WTC11 (cell line): ENCODE measurements around the gene C1QC.

Source experiments
- ATF3 ChIP-seq: sonication (generic); formaldehyde crosslinking; conservative IDR thresholded peaks from 2 replicates; pipeline ENCODE4 v1.8.1; 2022; ENCODE audit warnings: mild to moderate bottlenecking, missing genetic modification reagents
- CREB1 ChIP-seq: sonication (generic); formaldehyde crosslinking; IDR thresholded peaks from 2 replicates; pipeline ENCODE4 v1.8.0; 2023; ENCODE audit warnings: mild to moderate bottlenecking, missing genetic modification reagents
- CTCF ChIP-seq: fragments of 200-600 bp; IDR thresholded peaks from 2 replicates; pipeline ENCODE4 v1.8.0; 2022; ENCODE audit warnings: antibody characterized with exemption
- NR1H2 ChIP-seq: sonication (generic); formaldehyde crosslinking; IDR thresholded peaks from 2 replicates; pipeline ENCODE4 v1.9.0; 2021; ENCODE audit warnings: mild to moderate bottlenecking, moderate library complexity, missing genetic modification reagents
- USF2 ChIP-seq: sonication (generic); formaldehyde crosslinking; IDR thresholded peaks from 2 replicates; pipeline ENCODE4 v1.8.1; 2023; ENCODE audit warnings: mild to moderate bottlenecking, missing genetic modification reagents, moderate library complexity

GRCh38 chr1:22611530-22611947 is 31.9 kb upstream of the C1QC start:
- TF ChIP-seq ATF3 (CRISPR knock-in tag), result no peak
- TF ChIP-seq CTCF, result no peak
- TF ChIP-seq CREB1, result peak; percentile 84
- TF ChIP-seq USF2 (CRISPR knock-in tag), result 0 out of 2 replicates have a peak, but pooled peaks have one; percentile 31
- peak; percentile 39; the same call in 1 of the 2 replicates for TF ChIP-seq NR1H2 (CRISPR knock-in tag)
